ENCODE measurements around the gene SPG7.
A peak's percentile ranks its signal among the peaks of the same experiment; 100 is the strongest.

Gene SPG7

DNA sequence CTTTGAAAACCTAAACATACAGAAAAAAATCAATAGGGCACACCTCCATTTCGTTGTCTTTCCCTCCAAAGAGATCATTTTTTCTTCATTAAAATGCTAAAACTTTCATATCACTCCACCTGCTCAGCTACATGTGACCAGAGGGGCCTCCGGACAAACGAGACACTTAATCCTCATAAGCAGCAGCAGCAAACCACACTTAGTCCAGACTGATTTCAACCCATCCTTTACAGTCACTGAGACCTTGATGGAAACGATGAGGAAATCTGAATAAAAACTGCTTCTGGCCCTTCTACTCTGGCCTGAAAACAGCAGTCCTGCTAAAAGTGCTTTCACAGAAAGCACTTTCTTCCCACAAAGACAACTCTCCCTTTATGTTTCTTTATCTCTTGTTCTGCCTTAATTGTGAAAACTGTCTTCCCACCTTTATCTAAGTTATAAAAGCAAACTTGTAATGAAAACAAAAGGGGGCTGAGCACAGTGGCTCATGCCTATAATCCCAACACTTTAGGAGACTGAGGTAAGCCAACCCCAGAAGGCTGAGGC lies 22.4 kb upstream of the SPG7 start:
- Histone ChIP-seq H3K4me3 (ENCODE audit: low read length) (no peak overlapping the region), H3K27me3 (ENCODE audit: control insufficient read depth, insufficient read depth, low read length) (no peaks in the 10 kb centered on the region), H3K36me3 (ENCODE audit: control insufficient read depth, insufficient read depth, low read length) (no peaks in the 10 kb centered on the region), H3K4me1 (ENCODE audit: control insufficient read depth, insufficient read depth, low read length) (peaks cover 6% of the 10 kb centered on the region), H3K9me3 (ENCODE audit: control insufficient read depth, insufficient read depth, low read length) (no peaks in the 10 kb centered on the region), H3K27ac (ENCODE audit: low read length) (no peak overlapping the region)
- no peak for DNase-seq (ENCODE audit: low read depth, low spot score)
- WGBS (ENCODE audit: insufficient coverage, insufficient read length) = no CpG with 5 or more reads among the region's 4 CpGs

GRCh38 chr16:89489040-89489897 lies 18.9 kb upstream of the SPG7 start:
- no peaks in the 10 kb centered on the region for H3K36me3 ChIP-seq (ENCODE audit: control insufficient read depth, insufficient read depth, low read length)
- H3K9me3 ChIP-seq (ENCODE audit: control insufficient read depth, insufficient read depth, low read length) = no peaks in the 10 kb centered on the region
- no peak for DNase-seq (ENCODE audit: low read depth, low spot score)
- peak overlapping the region; percentile 84 for H3K4me3 ChIP-seq (ENCODE audit: low read length)
- peaks cover 4% of the 10 kb centered on the region; the same call in 1 of the 2 replicates for H3K4me1 ChIP-seq (ENCODE audit: control insufficient read depth, insufficient read depth, low read length)
- no CpG with 5 or more reads among the region's 71 CpGs for WGBS (ENCODE audit: insufficient coverage, insufficient read length)
- no peak overlapping the region for H3K27ac ChIP-seq (ENCODE audit: low read length)
- no peaks in the 10 kb centered on the region for H3K27me3 ChIP-seq (ENCODE audit: control insufficient read depth, insufficient read depth, low read length)

DNA sequence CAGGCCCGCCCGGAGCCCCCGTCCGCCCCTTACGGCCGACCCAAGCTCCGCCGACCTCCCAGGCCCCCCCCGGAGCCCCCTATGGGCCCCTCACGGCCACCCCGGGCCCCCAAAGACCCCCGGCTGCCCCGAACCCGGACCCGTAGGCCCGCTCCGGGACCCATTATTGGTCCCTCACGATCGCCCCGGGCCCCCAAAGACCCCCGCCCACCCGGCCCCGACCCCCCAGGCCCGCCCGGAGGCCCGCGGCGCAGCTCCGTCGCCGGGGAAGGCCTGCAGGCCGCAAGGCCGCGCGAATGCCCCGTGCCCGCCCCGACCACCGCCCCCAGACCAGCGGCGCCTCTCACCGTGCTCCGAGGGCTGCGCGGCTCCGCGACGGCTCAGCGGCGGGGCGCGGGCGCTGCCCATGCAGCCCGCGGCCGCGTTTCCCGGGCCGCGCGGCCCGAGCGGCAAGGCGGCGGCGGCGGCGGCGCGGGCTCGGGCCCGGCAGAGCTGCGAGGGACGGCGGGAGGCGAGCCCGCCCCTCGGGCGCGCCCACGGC lies 18.2 kb upstream of the SPG7 start:
- H3K9me3 ChIP-seq (ENCODE audit: control insufficient read depth, insufficient read depth, low read length) = no peaks in the 10 kb centered on the region
- H3K36me3 ChIP-seq (ENCODE audit: control insufficient read depth, insufficient read depth, low read length) = no peaks in the 10 kb centered on the region
- WGBS (ENCODE audit: insufficient coverage, insufficient read length) = no CpG with 5 or more reads among the region's 81 CpGs
- no peak for DNase-seq (ENCODE audit: low read depth, low spot score)
- no peak overlapping the region for H3K27ac ChIP-seq (ENCODE audit: low read length)
- H3K4me3 ChIP-seq (ENCODE audit: low read length) = peak overlapping the region; percentile 84
- no peaks in the 10 kb centered on the region for H3K27me3 ChIP-seq (ENCODE audit: control insufficient read depth, insufficient read depth, low read length)
- peaks cover 3% of the 10 kb centered on the region; the same call in 1 of the 2 replicates for H3K4me1 ChIP-seq (ENCODE audit: control insufficient read depth, insufficient read depth, low read length)

GRCh38 chr16:89490439-89491237 lies 17.6 kb upstream of the SPG7 start, which contains the start of gene ANKRD11:
ANKRD11 (minus strand) TSS chr16:89490561; CDS start chr16:89317019, 173,542 bp downstream.
- no CpG with 5 or more reads among the region's 96 CpGs for WGBS (ENCODE audit: insufficient coverage, insufficient read length)
- Histone ChIP-seq H3K4me1 (ENCODE audit: control insufficient read depth, insufficient read depth, low read length) (peaks cover 3% of the 10 kb centered on the region; the same call in 1 of the 2 replicates), H3K27ac (ENCODE audit: low read length) (no peak within 1 kb of the TSS), H3K36me3 (ENCODE audit: control insufficient read depth, insufficient read depth, low read length) (no peaks in the 10 kb centered on the region), H3K27me3 (ENCODE audit: control insufficient read depth, insufficient read depth, low read length) (no peaks in the 10 kb centered on the region), H3K4me3 (ENCODE audit: low read length) (peak within 1 kb of the TSS; percentile 84), H3K9me3 (ENCODE audit: control insufficient read depth, insufficient read depth, low read length) (no peaks in the 10 kb centered on the region)
- peak; percentile 97 for DNase-seq (ENCODE audit: low read depth, low spot score)

DNA sequence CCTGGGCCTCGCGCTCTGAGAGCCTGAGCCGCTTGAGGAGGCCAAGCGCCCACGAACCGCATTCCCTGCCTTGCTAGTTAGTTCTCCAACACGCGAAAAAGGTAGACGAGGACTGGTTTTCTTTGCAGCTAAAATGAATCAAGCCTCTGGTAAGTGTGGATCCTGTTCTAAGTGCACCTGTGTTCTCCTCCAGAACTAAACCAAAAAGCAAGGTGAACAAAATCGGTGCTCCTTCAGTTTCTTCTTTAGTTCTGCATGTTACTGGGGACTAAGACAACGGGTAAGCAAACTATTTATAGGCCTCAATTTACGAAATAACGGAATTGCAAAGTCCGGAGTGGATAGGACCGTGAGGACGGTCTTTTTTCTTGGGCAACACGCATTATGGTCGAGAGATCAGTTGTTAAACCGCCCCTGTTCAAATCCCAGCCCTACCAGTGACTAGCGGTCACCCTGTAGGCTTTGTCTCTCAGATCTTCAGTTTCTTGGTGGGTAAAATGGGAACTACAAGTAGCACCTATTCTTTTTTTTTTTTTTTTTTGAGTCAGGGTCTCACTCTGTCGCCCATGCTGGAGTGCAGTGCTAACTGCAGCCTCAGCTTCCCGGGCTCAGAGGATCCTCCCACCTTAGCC lies 16.8 kb upstream of the SPG7 start:
- Histone ChIP-seq H3K4me1 (ENCODE audit: control insufficient read depth, insufficient read depth, low read length) (peaks cover 2% of the 10 kb centered on the region; the same call in 1 of the 2 replicates), H3K36me3 (ENCODE audit: control insufficient read depth, insufficient read depth, low read length) (no peaks in the 10 kb centered on the region), H3K27ac (ENCODE audit: low read length) (no peak overlapping the region), H3K4me3 (ENCODE audit: low read length) (peak overlapping the region; percentile 76), H3K9me3 (ENCODE audit: control insufficient read depth, insufficient read depth, low read length) (no peaks in the 10 kb centered on the region), H3K27me3 (ENCODE audit: control insufficient read depth, insufficient read depth, low read length) (no peaks in the 10 kb centered on the region)
- WGBS (ENCODE audit: insufficient coverage, insufficient read length) = no CpG with 5 or more reads among the region's 22 CpGs
- no peak for DNase-seq (ENCODE audit: low read depth, low spot score)

- Histone ChIP-seq H3K36me3 (ENCODE audit: control insufficient read depth, insufficient read depth, low read length) (no peaks in the 10 kb centered on the region), H3K4me1 (ENCODE audit: control insufficient read depth, insufficient read depth, low read length) (peaks cover 2% of the 10 kb centered on the region; the same call in 1 of the 2 replicates), H3K4me3 (ENCODE audit: low read length) (no peak overlapping the region), H3K27me3 (ENCODE audit: control insufficient read depth, insufficient read depth, low read length) (no peaks in the 10 kb centered on the region), H3K9me3 (ENCODE audit: control insufficient read depth, insufficient read depth, low read length) (no peaks in the 10 kb centered on the region), H3K27ac (ENCODE audit: low read length) (no peak overlapping the region)
- WGBS (ENCODE audit: insufficient coverage, insufficient read length) = no CpG with 5 or more reads among the region's 24 CpGs
- DNase-seq (ENCODE audit: low read depth, low spot score) = no peak
Measured at GRCh38 chr16:89491974-89492687, 16.1 kb upstream of the SPG7 start.

GRCh38 chr16:89493776-89494175 lies 14.4 kb upstream of the SPG7 start:
- H3K36me3 ChIP-seq (ENCODE audit: control insufficient read depth, insufficient read depth, low read length) = no peaks in the 10 kb centered on the region
- H3K27ac ChIP-seq (ENCODE audit: low read length) = no peak overlapping the region
- H3K4me1 ChIP-seq (ENCODE audit: control insufficient read depth, insufficient read depth, low read length) = no peaks in the 10 kb centered on the region
- DNase-seq (ENCODE audit: low read depth, low spot score) = no peak
- no peaks in the 10 kb centered on the region for H3K27me3 ChIP-seq (ENCODE audit: control insufficient read depth, insufficient read depth, low read length)
- no peaks in the 10 kb centered on the region for H3K9me3 ChIP-seq (ENCODE audit: control insufficient read depth, insufficient read depth, low read length)
- no peak overlapping the region for H3K4me3 ChIP-seq (ENCODE audit: low read length)
- no CpG with 5 or more reads among the region's 5 CpGs for WGBS (ENCODE audit: insufficient coverage, insufficient read length)

GRCh38 chr16:89495121-89495520 lies 13.1 kb upstream of the SPG7 start:
- no CpG with 5 or more reads among the region's 3 CpGs for WGBS (ENCODE audit: insufficient coverage, insufficient read length)
- Histone ChIP-seq H3K4me3 (ENCODE audit: low read length) (no peak overlapping the region), H3K27me3 (ENCODE audit: control insufficient read depth, insufficient read depth, low read length) (no peaks in the 10 kb centered on the region), H3K9me3 (ENCODE audit: control insufficient read depth, insufficient read depth, low read length) (no peaks in the 10 kb centered on the region), H3K4me1 (ENCODE audit: control insufficient read depth, insufficient read depth, low read length) (no peaks in the 10 kb centered on the region), H3K36me3 (ENCODE audit: control insufficient read depth, insufficient read depth, low read length) (no peaks in the 10 kb centered on the region), H3K27ac (ENCODE audit: low read length) (no peak overlapping the region)
- DNase-seq (ENCODE audit: low read depth, low spot score) = no peak

DNA sequence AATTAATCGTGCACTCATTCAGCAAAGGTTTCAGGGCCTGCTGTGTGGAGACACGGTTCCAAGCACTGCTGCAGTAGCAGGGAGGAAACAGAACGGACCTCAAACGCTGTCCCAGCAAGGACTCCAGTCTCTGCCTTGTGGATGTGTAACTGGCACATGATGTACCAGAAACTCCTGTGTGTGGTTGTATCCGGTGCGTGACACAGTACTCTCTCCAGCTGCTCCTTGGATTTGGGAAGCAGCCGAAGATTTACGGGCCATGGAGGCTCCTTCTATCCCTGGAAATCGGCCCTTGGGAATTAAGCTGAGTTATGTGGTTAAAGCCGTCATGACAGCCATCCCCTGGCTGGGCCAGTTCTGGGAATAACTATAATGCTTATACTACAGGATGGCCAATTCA lies 9.4 kb upstream of the SPG7 start:
- H3K4me3 ChIP-seq (ENCODE audit: low read length) = no peak overlapping the region
- DNase-seq (ENCODE audit: low read depth, low spot score) = no peak

More for the DNA sequence above, 9.4 kb upstream of the SPG7 start:
- Histone ChIP-seq H3K4me1 (ENCODE audit: control insufficient read depth, insufficient read depth, low read length) (no peaks in the 10 kb centered on the region), H3K36me3 (ENCODE audit: control insufficient read depth, insufficient read depth, low read length) (no peaks in the 10 kb centered on the region), H3K27ac (ENCODE audit: low read length) (no peak overlapping the region), H3K9me3 (ENCODE audit: control insufficient read depth, insufficient read depth, low read length) (no peaks in the 10 kb centered on the region), H3K27me3 (ENCODE audit: control insufficient read depth, insufficient read depth, low read length) (no peaks in the 10 kb centered on the region)
- no CpG with 5 or more reads among the region's 10 CpGs for WGBS (ENCODE audit: insufficient coverage, insufficient read length)

Measured in iPS DF 6.9 (cell line).